Ramos (cell line): Measurements from ENCODE around the gene DCUN1D4.

Source experiments
- in situ Hi-C: fragments of 300-500 bp; cut with MboI; formaldehyde crosslinking; loops from one replicate; pipeline ENCODE4 v1.14.3; 2022; ENCODE audit warnings: low sequenced_read_pairs; ENCODE audit not compliant: unreplicated experiment

The DCUN1D4 gene

GRCh38 chr4:51853027-51853682, 10.2 kb downstream of the DCUN1D4 start:
- in situ Hi-C loops, result no loop called here

- in situ Hi-C loops, result no loop called here
Observed at GRCh38 chr4:51855270-51855669, 12.3 kb downstream of the DCUN1D4 start.

GRCh38 chr4:51855751-51856150, 12.8 kb downstream of the DCUN1D4 start:
- in situ Hi-C loops, result no loop called here

GRCh38 chr4:51858605-51859202, 15.8 kb downstream of the DCUN1D4 start:
- in situ Hi-C loops, result no loop called here

- in situ Hi-C loops, result no loop called here
Observed at GRCh38 chr4:51859476-51860031, 16.6 kb downstream of the DCUN1D4 start.

- in situ Hi-C loops, result no loop called here
Observed at GRCh38 chr4:51862199-51862598, 19.2 kb downstream of the DCUN1D4 start.

GRCh38 chr4:51862781-51863180, 19.8 kb downstream of the DCUN1D4 start:
- in situ Hi-C loops, result no loop called here

- in situ Hi-C loops, result no loop called here
Observed at GRCh38 chr4:51865717-51866116, 22.8 kb downstream of the DCUN1D4 start.

GRCh38 chr4:51866835-51867234, 23.9 kb downstream of the DCUN1D4 start:
- in situ Hi-C loops, result no loop called here

GRCh38 chr4:51867689-51868448, 24.9 kb downstream of the DCUN1D4 start:
- in situ Hi-C loops, result no loop called here

GRCh38 chr4:51868449-51868847, 25.5 kb downstream of the DCUN1D4 start:
- in situ Hi-C loops, result no loop called here

- in situ Hi-C loops, result no loop called here
Observed at GRCh38 chr4:51870441-51871188, 27.7 kb downstream of the DCUN1D4 start.

- in situ Hi-C loops, result no loop called here
Observed at GRCh38 chr4:51872283-51872997, 29.5 kb downstream of the DCUN1D4 start.

- in situ Hi-C loops, result no loop called here
Observed at GRCh38 chr4:51874551-51874950, 31.6 kb downstream of the DCUN1D4 start.

GRCh38 chr4:51878431-51878830, 35.5 kb downstream of the DCUN1D4 start:
- in situ Hi-C loops, result no loop called here

GRCh38 chr4:51880016-51880915, 37.3 kb downstream of the DCUN1D4 start:
- in situ Hi-C loops, result no loop called here

- in situ Hi-C loops, result no loop called here
Observed at GRCh38 chr4:51884055-51884454, 41.1 kb downstream of the DCUN1D4 start.

- in situ Hi-C loops, result no loop called here
Observed at GRCh38 chr4:51884606-51885005, 41.7 kb downstream of the DCUN1D4 start.

- in situ Hi-C loops, result no loop called here
Observed at GRCh38 chr4:51885363-51885762, 42.4 kb downstream of the DCUN1D4 start.
